ENCODE data around the gene RABAC1.

RABAC1 gene

GRCh38 chr19:41910992-41911888 is 47.9 kb downstream of the RABAC1 start:
- H3K36me3 Mint-ChIP-seq: peaks cover 19% of the 10 kb centered on the region
- H3K27ac Mint-ChIP-seq: no peak overlapping the region
- H3K4me3 Mint-ChIP-seq: no peak overlapping the region
- ATAC-seq: no peak
- no peaks in the 10 kb centered on the region for H3K9me3 Mint-ChIP-seq
- H3K4me1 Mint-ChIP-seq: peaks cover 55% of the 10 kb centered on the region
- peaks cover 13% of the 10 kb centered on the region for H3K27me3 Mint-ChIP-seq

DNA sequence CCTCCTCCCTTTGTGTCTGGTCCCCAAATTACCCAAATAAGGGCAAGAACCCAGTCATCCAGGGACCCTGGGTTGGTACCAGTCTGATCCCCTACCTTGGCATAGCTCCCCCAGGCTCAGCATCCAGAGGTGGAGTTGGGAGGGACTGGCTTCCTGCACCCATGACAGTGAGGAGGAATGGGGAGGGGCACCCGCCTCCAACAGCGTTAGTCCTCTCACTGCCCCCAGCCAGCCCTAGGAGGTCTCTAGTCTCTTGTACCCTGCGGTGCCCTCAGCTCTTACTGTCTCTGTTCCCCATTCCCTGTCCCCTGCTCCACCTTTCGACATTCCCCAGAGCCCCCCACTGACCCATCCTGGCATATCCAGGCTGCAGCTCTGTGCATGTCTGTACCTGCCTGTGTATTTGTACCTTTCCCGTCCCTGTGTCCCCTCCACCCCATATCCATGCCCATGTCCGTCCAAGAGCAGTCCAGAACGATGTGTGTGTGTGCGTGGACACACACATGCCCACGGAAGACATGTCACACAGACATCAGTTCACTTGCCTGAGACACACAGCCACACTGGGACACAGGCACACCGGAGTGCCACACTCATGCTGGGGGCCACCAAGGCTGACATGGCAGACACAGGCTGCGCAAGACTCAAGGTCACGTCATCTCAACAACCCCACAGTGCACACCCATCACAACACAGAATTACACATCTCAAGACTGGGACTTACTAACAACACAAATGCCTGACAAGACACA is 48.7 kb downstream of the RABAC1 start:
- Mint-ChIP-seq H3K4me1 (peaks cover 63% of the 10 kb centered on the region), H3K36me3 (peaks cover 28% of the 10 kb centered on the region), H3K27ac (no peak overlapping the region), H3K27me3 (peaks cover 13% of the 10 kb centered on the region), H3K9me3 (no peaks in the 10 kb centered on the region), H3K4me3 (no peak overlapping the region)
- no peak for ATAC-seq

GRCh38 chr19:41909706-41910105 is 49.4 kb downstream of the RABAC1 start:
- peaks cover 69% of the 10 kb centered on the region for H3K4me1 Mint-ChIP-seq
- no peak for ATAC-seq
- H3K27me3 Mint-ChIP-seq: peaks cover 13% of the 10 kb centered on the region

DNA sequence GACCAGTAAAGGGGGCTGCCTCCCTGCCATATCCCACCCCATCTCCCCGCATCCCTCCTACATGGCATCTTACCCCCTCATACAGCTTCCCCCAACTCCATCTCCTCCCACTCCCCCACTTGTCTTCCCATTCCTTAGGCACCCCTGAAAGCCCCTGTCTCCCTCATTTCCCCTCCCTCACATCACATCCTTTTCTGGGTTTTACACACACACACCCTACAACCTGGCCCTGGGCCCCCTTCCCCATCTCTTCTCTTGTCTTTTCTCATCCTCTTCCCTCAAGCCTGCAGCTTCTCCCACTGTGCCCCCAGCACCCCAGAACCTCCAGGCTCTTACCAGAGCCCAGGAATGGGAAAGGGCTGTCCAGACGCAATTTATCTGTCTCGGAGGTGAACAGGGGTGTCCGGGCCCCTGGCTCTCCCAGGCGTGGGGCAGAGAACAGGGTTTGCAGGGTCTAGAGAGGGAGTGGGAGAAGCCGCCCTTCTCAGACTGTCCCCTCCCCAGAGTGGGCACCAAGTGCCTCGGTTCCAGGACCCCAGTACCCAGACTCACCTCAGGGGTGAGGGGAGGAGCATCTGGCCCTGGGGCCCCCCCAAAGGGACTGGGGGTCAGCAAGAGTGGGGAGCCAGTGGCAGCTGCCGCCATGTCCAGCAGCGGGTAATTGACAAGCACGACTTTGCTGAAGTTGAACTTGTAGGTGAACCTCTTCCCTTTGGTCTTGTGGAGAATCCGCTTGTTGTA is 50.2 kb downstream of the RABAC1 start:
- Mint-ChIP-seq H3K27ac (no peak overlapping the region), H3K4me3 (no peak overlapping the region), H3K27me3 (peaks cover 13% of the 10 kb centered on the region), H3K36me3 (peaks cover 43% of the 10 kb centered on the region), H3K9me3 (no peaks in the 10 kb centered on the region), H3K4me1 (peaks cover 64% of the 10 kb centered on the region)
- ATAC-seq: no peak

More at GRCh38 chr19:41909706-41910105, 49.4 kb downstream of the RABAC1 start:
- Mint-ChIP-seq H3K27ac (no peak overlapping the region), H3K36me3 (peaks cover 35% of the 10 kb centered on the region), H3K9me3 (no peaks in the 10 kb centered on the region), H3K4me3 (no peak overlapping the region)

- Mint-ChIP-seq H3K4me3 (no peak overlapping the region), H3K27ac (no peak overlapping the region), H3K9me3 (no peaks in the 10 kb centered on the region), H3K4me1 (peaks cover 56% of the 10 kb centered on the region), H3K27me3 (peaks cover 13% of the 10 kb centered on the region), H3K36me3 (peaks cover 51% of the 10 kb centered on the region)
- ATAC-seq: peak; percentile 1
Observed at GRCh38 chr19:41907994-41908615, 51.0 kb downstream of the RABAC1 start.

- H3K36me3 Mint-ChIP-seq: peaks cover 61% of the 10 kb centered on the region
- H3K27ac Mint-ChIP-seq: no peak overlapping the region
- H3K4me1 Mint-ChIP-seq: peaks cover 51% of the 10 kb centered on the region
- no peak overlapping the region for H3K4me3 Mint-ChIP-seq
- peaks cover 4% of the 10 kb centered on the region for H3K27me3 Mint-ChIP-seq
- no peak for ATAC-seq
- H3K9me3 Mint-ChIP-seq: no peaks in the 10 kb centered on the region
Observed at GRCh38 chr19:41906916-41907680, 52.0 kb downstream of the RABAC1 start.
